ENCODE measurements around the gene EMILIN1. TPM values are rescaled to one million over a fixed set of nuclear protein-coding genes. Genes with fewer than 3 reads are reported as not detected.

The EMILIN1 gene
- total RNA-seq, 1 experiment from 2014 or later, result 0.31 TPM

DNA sequence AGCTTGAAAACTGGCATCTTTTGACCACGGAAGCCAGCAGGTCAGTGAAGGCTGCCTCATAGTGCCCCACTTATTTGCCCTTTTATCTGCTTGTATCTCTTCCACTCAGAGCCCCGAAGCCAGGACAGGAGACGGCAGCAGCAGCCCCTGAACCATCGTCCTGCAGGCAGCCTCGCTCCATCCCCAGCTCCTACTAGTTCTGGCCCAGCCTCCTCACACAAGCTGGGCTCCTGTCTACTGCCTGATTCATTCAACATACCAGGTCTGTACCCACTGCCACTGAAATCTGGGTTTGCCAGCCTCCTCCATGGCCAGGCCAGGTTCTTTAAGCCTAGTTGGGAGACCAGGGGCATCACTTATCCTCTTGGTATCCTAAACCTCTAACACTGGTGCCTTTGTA is 11.0 kb upstream of the EMILIN1 start:
- BruUV-seq (replicated peaks), result no TSS peak
- intact Hi-C loops (cut with micrococcal nuclease; ENCODE audit: unreplicated experiment), result no loop called here
- CTCF ChIA-PET, result no interaction called here
- ATAC-seq, result no peak
- POLR2A ChIA-PET, result no interaction called here
- Histone ChIP-seq H3K27ac (ENCODE audit: low read length) (no peak overlapping the region), H3K4me3 (ENCODE audit: low read depth in 2 of 2, low read length in 2 of 2) (no peak overlapping the region), H3K36me3 (ENCODE audit: control insufficient read depth, insufficient read depth, low read length) (no peaks in the 10 kb centered on the region), H3K9me3 (ENCODE audit: control insufficient read depth, insufficient read depth, low read depth, low read length) (no peaks in the 10 kb centered on the region), H3K27me3 (ENCODE audit: control insufficient read depth, insufficient read depth, low read length) (no peaks in the 10 kb centered on the region), H3K4me1 (ENCODE audit: control insufficient read depth, insufficient read depth, low read length) (peaks cover 12% of the 10 kb centered on the region)
- TF ChIP-seq POLR2AphosphoS5 (IDR thresholded peaks at IDR 0.05; ENCODE audit: low read depth, low read length), result no peak
- no peak for TF ChIP-seq SIN3A (IDR thresholded peaks at IDR 0.05; ENCODE audit: borderline replicate concordance, insufficient read depth, low read depth, low read length)
- TF ChIP-seq, protein P1, sequence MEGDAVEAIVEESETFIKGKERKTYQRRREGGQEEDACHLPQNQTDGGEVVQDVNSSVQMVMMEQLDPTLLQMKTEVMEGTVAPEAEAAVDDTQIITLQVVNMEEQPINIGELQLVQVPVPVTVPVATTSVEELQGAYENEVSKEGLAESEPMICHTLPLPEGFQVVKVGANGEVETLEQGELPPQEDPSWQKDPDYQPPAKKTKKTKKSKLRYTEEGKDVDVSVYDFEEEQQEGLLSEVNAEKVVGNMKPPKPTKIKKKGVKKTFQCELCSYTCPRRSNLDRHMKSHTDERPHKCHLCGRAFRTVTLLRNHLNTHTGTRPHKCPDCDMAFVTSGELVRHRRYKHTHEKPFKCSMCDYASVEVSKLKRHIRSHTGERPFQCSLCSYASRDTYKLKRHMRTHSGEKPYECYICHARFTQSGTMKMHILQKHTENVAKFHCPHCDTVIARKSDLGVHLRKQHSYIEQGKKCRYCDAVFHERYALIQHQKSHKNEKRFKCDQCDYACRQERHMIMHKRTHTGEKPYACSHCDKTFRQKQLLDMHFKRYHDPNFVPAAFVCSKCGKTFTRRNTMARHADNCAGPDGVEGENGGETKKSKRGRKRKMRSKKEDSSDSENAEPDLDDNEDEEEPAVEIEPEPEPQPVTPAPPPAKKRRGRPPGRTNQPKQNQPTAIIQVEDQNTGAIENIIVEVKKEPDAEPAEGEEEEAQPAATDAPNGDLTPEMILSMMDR (IDR thresholded peaks at IDR 0.05), result no peak
- TF ChIP-seq TCF7L2 (IDR thresholded peaks at IDR 0.05; ENCODE audit: low read depth, low read length), result no peak
- TF ChIP-seq, protein P2, sequence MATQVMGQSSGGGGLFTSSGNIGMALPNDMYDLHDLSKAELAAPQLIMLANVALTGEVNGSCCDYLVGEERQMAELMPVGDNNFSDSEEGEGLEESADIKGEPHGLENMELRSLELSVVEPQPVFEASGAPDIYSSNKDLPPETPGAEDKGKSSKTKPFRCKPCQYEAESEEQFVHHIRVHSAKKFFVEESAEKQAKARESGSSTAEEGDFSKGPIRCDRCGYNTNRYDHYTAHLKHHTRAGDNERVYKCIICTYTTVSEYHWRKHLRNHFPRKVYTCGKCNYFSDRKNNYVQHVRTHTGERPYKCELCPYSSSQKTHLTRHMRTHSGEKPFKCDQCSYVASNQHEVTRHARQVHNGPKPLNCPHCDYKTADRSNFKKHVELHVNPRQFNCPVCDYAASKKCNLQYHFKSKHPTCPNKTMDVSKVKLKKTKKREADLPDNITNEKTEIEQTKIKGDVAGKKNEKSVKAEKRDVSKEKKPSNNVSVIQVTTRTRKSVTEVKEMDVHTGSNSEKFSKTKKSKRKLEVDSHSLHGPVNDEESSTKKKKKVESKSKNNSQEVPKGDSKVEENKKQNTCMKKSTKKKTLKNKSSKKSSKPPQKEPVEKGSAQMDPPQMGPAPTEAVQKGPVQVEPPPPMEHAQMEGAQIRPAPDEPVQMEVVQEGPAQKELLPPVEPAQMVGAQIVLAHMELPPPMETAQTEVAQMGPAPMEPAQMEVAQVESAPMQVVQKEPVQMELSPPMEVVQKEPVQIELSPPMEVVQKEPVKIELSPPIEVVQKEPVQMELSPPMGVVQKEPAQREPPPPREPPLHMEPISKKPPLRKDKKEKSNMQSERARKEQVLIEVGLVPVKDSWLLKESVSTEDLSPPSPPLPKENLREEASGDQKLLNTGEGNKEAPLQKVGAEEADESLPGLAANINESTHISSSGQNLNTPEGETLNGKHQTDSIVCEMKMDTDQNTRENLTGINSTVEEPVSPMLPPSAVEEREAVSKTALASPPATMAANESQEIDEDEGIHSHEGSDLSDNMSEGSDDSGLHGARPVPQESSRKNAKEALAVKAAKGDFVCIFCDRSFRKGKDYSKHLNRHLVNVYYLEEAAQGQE (IDR thresholded peaks at IDR 0.05; ENCODE audit: insufficient read depth in 1 of 2, low read depth in 2 of 2, low read length in 1 of 2), result no peak
- in situ Hi-C loops (cut with HindIII; ENCODE audit: low pct_unique_long_range_greater_than_20kb, low sequenced_read_pairs), result no loop called here
- DNase-seq (ENCODE audit: low read depth, low spot score), result no peak

DNA sequence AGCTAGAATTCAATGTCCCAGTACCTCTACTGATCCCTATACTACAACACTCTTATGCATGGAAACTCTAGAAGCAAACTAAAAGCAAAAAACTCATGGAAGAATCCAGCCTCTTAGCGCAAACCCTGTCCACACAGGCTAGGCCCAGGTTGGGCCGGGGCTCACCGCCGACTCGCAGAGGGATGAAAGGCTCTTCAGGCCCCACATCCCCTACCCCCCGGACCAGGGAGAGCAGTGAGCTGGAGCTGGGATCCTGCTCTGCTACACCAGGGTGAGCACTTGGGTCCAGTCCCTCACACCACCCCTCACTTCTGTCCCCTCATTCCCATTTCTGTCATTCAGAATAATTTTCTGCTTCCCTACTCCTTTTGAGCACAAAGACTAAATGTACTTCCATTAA is 9.0 kb upstream of the EMILIN1 start:
- TF ChIP-seq, protein P1 (IDR thresholded peaks at IDR 0.05), result no peak
- TF ChIP-seq, protein P2 (IDR thresholded peaks at IDR 0.05; ENCODE audit: insufficient read depth in 1 of 2, low read depth in 2 of 2, low read length in 1 of 2), result no peak
- TF ChIP-seq TCF7L2 (IDR thresholded peaks at IDR 0.05; ENCODE audit: low read depth, low read length), result no peak
- no peak for TF ChIP-seq SIN3A (IDR thresholded peaks at IDR 0.05; ENCODE audit: borderline replicate concordance, insufficient read depth, low read depth, low read length)
- TF ChIP-seq POLR2AphosphoS5 (IDR thresholded peaks at IDR 0.05; ENCODE audit: low read depth, low read length), result no peak
- in situ Hi-C loops (cut with HindIII; ENCODE audit: low pct_unique_long_range_greater_than_20kb, low sequenced_read_pairs), result no loop called here
- H3K4me1 ChIP-seq (ENCODE audit: control insufficient read depth, insufficient read depth, low read length), result peaks cover 15% of the 10 kb centered on the region
- H3K27ac ChIP-seq (ENCODE audit: low read length), result no peak overlapping the region
- ChIA-PET POLR2A (interaction anchor here (0.7 kb wide), 1 partner anchor 15 kb away, joined by 3 read pairs; no protein-coding TSS in a partner anchor), CTCF (no interaction called here)
- no peak for DNase-seq (ENCODE audit: low read depth, low spot score)
- no peaks in the 10 kb centered on the region for H3K27me3 ChIP-seq (ENCODE audit: control insufficient read depth, insufficient read depth, low read length)
- no TSS peak for BruUV-seq (replicated peaks)
- intact Hi-C loops (cut with micrococcal nuclease; ENCODE audit: unreplicated experiment), result no loop called here
- H3K4me3 ChIP-seq (ENCODE audit: low read depth in 2 of 2, low read length in 2 of 2), result no peak overlapping the region
- H3K9me3 ChIP-seq (ENCODE audit: control insufficient read depth, insufficient read depth, low read depth, low read length), result no peaks in the 10 kb centered on the region
- no peaks in the 10 kb centered on the region for H3K36me3 ChIP-seq (ENCODE audit: control insufficient read depth, insufficient read depth, low read length)
- ATAC-seq, result no peak

Data from Panc1 (cell line).